Loucy (cell line): Measurements from ENCODE around the gene SLC35B2.

Experiments
- CTCF ChIP-seq: fragments of 200-600 bp; sonication (generic); conservative IDR thresholded peaks from 2 replicates; pipeline ENCODE4 v1.5.1; 2014; ENCODE audit warnings: mild to moderate bottlenecking, antibody characterized with exemption, low read length
- EZH2phosphoT487 ChIP-seq: fragments of 200-600 bp; IDR thresholded peaks from 2 replicates; pipeline ENCODE4 v1.6.1; 2018; ENCODE audit warnings: antibody characterized with exemption, mild to moderate bottlenecking, moderate library complexity, borderline replicate concordance

DNA sequence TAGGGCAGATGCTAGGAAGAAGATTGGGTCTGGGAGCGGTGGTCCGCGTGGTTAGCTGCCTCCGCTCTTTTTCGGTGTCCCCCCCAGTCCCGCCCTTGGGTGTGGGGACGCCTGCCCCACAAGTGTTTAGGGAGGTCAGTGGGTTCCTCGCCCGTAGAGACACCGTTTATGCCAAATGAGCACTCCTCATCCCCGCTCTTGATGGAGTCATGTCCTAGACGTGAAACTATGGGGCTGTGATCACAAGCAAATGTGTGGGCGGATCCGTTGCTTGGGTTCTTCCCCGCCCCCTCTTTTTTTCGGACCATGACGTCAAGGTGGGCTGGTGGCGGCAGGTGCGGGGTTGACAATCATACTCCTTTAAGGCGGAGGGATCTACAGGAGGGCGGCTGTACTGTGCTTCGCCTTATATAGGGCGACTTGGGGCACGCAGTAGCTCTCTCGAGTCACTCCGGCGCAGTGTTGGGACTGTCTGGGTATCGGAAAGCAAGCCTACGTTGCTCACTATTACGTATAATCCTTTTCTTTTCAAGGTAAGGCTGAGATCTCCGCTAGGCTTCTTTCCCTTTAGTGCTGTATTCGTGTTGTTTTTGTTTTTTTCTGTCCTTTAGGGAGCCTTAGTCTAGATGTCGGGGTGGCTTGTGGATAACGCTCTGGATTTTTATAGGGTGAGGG, 10.5 kb downstream of the SLC35B2 start, which contains the start of gene HSP90AB1:
- no peak for TF ChIP-seq CTCF
- no peak for TF ChIP-seq EZH2phosphoT487
